NCI-H128 (cell line): ENCODE measurements around the gene PCDH9.

Source experiments
- DNase-seq: peaks from one replicate; lab custom pipeline; 2025; ENCODE audit not compliant: unreplicated experiment; lab: John Stamatoyannopoulos, UW

Gene PCDH9

GRCh38 chr13:67225252-67226159 is 4.6 kb downstream of the PCDH9 start:
- DNase-seq, result no peak

GRCh38 chr13:67224148-67224846 is 5.8 kb downstream of the PCDH9 start:
- DNase-seq, result peak; percentile 17

- no peak for DNase-seq
Measured at GRCh38 chr13:67223742-67224141, 6.4 kb downstream of the PCDH9 start.

- DNase-seq, result no peak
Measured at GRCh38 chr13:67223024-67223423, 7.1 kb downstream of the PCDH9 start.

GRCh38 chr13:67221630-67222226 is 8.4 kb downstream of the PCDH9 start:
- no peak for DNase-seq

- no peak for DNase-seq
Measured at GRCh38 chr13:67219113-67219512, 11.0 kb downstream of the PCDH9 start.

GRCh38 chr13:67217880-67218279 is 12.3 kb downstream of the PCDH9 start:
- no peak for DNase-seq

- DNase-seq, result no peak
Measured at GRCh38 chr13:67216864-67217263, 13.3 kb downstream of the PCDH9 start.

- no peak for DNase-seq
Measured at GRCh38 chr13:67210208-67210607, 19.9 kb downstream of the PCDH9 start.

- DNase-seq, result no peak
Measured at GRCh38 chr13:67208552-67208951, 21.6 kb downstream of the PCDH9 start.

GRCh38 chr13:67204764-67205163 is 25.4 kb downstream of the PCDH9 start:
- no peak for DNase-seq

- no peak for DNase-seq
Measured at GRCh38 chr13:67200605-67201004, 29.5 kb downstream of the PCDH9 start.

- no peak for DNase-seq
Measured at GRCh38 chr13:67200183-67200582, 30.0 kb downstream of the PCDH9 start.

GRCh38 chr13:67197704-67198103 is 32.4 kb downstream of the PCDH9 start:
- DNase-seq, result no peak

- DNase-seq, result no peak
Measured at GRCh38 chr13:67193979-67194378, 36.2 kb downstream of the PCDH9 start.

- DNase-seq, result no peak
Measured at GRCh38 chr13:67192751-67193150, 37.4 kb downstream of the PCDH9 start.

GRCh38 chr13:67186995-67187569 is 43.1 kb downstream of the PCDH9 start:
- no peak for DNase-seq

- no peak for DNase-seq
Measured at GRCh38 chr13:67184247-67184646, 45.9 kb downstream of the PCDH9 start.

GRCh38 chr13:67183151-67183550 is 47.0 kb downstream of the PCDH9 start:
- DNase-seq, result no peak

GRCh38 chr13:67175836-67176459 is 54.2 kb downstream of the PCDH9 start:
- no peak for DNase-seq

GRCh38 chr13:67168384-67168783 is 61.8 kb downstream of the PCDH9 start:
- DNase-seq, result no peak
